Measurements from ENCODE around the gene ABHD16A.

The ABHD16A gene

DNA sequence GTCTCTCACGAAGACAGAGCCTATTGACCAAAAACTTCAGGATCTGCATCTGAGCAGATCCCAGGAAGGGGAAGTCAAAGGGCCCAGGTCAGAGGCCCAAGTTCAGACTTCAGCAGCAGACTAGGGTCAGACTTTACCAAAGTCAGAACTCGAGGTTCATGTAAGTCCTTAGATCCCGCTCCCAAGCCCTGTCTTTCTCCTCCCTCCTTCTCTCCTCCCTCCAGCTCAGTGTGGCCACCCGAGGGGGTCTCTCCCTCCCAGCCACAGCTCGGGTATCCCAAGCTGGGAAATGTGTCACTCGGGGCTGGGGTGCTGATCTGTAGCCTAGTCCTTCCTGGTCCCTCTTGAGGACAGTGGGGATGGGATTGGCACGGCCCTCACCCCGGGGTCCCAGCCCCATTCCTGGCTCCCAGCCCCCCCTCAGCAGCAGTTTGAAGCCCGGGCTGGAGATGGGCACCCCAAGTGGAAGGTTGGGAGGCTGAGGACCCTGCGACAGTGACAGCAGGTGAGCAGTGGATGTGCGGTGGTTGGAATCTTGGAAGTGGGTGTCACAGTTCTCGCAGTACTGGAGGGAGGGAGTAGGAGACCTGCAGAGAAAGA, 40.9 kb downstream of the ABHD16A start:
- TF ChIP-seq, protein P1, sequence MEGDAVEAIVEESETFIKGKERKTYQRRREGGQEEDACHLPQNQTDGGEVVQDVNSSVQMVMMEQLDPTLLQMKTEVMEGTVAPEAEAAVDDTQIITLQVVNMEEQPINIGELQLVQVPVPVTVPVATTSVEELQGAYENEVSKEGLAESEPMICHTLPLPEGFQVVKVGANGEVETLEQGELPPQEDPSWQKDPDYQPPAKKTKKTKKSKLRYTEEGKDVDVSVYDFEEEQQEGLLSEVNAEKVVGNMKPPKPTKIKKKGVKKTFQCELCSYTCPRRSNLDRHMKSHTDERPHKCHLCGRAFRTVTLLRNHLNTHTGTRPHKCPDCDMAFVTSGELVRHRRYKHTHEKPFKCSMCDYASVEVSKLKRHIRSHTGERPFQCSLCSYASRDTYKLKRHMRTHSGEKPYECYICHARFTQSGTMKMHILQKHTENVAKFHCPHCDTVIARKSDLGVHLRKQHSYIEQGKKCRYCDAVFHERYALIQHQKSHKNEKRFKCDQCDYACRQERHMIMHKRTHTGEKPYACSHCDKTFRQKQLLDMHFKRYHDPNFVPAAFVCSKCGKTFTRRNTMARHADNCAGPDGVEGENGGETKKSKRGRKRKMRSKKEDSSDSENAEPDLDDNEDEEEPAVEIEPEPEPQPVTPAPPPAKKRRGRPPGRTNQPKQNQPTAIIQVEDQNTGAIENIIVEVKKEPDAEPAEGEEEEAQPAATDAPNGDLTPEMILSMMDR (IDR thresholded peaks at IDR 0.05; ENCODE audit: control insufficient read depth, insufficient read depth, low read depth, low read length, missing control alignments): no peak
- no peak overlapping the region for H3K4me3 ChIP-seq (ENCODE audit: control insufficient read depth, low read depth, low read length)
- no peak for DNase-seq (ENCODE audit: low read depth)

DNA sequence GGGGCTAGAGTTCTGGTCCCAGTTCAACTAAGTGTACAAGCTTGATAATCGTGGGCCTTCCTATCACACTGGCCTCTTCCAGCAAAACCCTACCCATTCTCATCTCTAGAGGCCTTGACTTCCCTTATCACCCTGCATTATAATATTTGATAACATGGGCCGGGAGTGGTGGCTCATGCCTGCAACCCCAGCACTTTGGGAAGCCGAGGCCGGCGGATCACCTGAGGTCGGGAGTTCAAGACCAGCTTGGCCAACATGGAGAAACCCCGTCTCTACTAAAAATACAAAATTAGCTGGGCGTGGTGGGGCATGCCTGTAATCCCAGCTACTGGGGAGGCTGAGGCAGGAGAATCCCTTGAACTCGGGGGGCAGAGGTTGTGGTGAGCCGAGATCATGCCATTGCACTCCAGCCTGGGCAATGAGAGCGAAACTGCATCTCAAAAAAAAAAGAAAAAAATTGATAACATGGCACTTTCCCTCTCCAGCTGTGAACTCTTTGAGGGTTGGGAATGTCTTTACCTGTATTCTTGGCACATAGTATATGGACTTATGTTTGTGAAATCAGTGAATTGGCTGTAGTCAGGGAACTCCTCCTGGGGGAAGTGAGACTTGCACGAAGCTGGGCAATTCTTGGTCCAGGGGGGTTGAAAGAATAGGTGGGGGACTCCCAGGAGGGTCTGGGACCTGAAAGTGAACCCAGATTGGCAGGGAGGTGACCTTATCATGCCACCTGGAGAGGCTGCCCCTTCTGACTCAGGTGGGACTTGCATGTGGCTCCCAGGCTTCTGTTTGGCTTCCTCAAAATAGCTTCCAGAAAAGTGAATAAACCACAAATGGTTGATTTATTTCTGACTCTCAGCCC, 41.6 kb downstream of the ABHD16A start:
- TF ChIP-seq, protein P1 (IDR thresholded peaks at IDR 0.05; ENCODE audit: control insufficient read depth, insufficient read depth, low read depth, low read length, missing control alignments): no peak
- no peak for DNase-seq (ENCODE audit: low read depth)
- H3K4me3 ChIP-seq (ENCODE audit: control insufficient read depth, low read depth, low read length): peak overlapping the region; percentile 76; the same call in 1 of the 2 replicates

DNA sequence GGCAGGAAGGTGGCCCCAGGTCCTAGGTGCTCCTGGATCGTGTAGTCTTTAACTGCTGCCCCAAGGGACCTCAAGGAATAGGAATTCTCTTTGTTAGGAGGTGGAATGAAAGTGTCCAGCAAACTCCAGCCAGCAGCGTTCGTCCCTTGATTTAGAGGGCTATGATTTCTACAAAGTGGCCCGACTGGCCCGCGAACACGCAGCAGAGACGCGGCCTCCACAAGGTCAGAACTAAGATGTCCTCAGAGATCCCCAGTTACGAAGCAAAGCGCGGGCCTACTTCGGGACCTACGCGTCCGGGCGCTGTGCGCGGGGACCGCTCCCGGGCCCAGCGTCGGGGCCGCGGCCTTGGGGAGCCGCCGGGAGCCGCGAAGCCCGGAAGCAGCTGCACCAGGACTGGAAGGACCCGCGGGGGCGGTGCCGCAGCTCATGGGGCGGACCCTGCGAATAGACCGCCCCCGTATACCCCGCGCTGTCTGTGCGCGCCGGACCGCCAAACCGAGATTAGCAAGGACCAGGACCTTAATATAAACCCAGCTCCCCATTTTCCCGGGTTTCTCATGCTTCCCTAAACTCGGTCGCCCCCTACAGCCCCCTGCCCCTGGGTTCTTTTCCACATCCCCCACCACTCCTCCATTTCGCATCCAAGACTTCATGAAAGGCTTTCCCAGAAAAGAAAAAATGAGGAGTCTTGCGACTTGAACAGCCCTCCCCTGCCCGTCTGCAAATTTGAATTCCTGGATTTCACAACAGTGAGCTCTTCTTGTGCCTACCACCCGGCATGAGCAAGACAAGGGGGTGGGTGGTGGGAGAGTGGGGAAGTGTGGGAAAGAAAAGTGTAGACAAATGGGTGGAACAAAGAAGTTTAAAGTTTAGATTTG, 42.5 kb downstream of the ABHD16A start, which contains the start of gene C6orf47:
Gene C6orf47, minus strand, starts transcription at position 398 of the 881 bp plus-strand sequence. CDS start 831 bp downstream, outside the sequence.
- TF ChIP-seq, protein P1 (IDR thresholded peaks at IDR 0.05; ENCODE audit: control insufficient read depth, insufficient read depth, low read depth, low read length, missing control alignments): no peak
- H3K4me3 ChIP-seq (ENCODE audit: control insufficient read depth, low read depth, low read length): peak within 1 kb of the TSS; percentile 76
- DNase-seq (ENCODE audit: low read depth): no peak

DNA sequence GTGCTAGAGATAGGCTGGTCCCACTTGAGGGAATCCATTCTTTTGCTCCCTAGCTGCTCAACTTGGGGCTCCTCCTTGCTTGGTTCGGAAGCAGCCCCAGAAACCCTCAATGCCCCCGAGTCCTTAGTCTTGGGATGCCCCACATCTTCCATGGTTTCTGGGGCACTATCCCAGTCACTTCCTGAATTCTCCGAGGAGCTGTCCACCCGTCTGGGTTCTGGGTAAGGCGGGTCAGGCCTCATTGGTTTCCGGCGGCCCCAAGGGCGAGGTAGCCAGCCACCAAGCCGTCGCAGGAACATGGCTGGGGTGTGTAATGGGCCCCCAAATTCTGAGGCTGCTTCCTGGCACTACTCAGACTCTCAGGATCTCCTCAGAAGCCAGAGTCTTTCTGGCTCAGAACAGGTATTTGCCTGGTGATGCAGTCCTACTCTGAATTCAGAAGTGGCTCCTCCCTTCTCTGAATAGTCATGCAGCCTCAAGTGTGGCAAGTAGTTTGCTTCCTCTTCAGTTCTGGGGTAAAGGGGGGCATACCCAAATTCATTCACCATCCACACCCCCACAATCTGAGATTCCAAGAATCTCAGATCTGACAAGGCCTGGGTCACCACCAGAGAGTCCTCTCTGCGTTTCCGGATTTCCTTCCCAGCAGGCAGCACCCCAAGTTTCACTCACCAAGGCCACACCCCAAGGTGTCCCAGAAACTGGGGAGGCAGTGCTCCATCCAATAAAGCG, 43.3 kb downstream of the ABHD16A start:
- H3K4me3 ChIP-seq (ENCODE audit: control insufficient read depth, low read depth, low read length): peak overlapping the region; percentile 76
- no peak for DNase-seq (ENCODE audit: low read depth)
- TF ChIP-seq, protein P1 (IDR thresholded peaks at IDR 0.05; ENCODE audit: control insufficient read depth, insufficient read depth, low read depth, low read length, missing control alignments): no peak

DNA sequence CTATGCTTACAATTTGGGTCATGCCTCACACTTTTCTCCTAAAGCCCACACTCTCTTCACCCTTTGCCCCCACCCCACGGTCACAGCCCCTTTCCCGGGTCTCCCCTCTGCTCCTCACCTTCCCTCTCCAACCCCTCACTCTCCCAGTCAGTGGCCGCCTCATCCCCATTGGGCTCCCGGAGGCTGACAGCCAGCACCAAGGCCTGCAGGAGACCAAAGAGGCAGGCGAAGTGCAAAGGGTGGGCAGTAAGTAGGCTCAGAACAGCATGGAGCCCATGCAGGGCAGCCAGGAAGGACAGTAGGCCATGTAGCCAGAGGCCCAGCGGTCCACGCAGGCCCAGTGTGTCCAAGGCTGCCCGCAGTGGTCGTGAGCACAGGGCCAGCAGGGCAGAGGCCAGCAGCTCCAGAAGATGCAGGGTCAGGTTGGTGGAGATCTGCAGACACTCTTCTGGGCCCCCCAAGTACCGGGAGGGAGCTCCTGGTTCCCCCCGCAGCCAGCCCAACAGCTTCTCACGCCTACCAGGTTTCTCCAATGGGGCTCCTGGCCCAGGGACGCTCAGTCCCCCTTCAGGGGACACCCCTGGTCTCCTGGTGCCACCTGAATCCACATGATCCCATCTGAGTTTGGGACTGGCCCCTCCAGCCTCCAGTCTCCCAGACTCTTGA, 44.0 kb downstream of the ABHD16A start:
- TF ChIP-seq, protein P1 (IDR thresholded peaks at IDR 0.05; ENCODE audit: control insufficient read depth, insufficient read depth, low read depth, low read length, missing control alignments): no peak
- DNase-seq (ENCODE audit: low read depth): no peak
- peak overlapping the region; percentile 76 for H3K4me3 ChIP-seq (ENCODE audit: control insufficient read depth, low read depth, low read length)

Measured in AG09309 (cell line).